Keratinocyte (primary cell): ENCODE measurements around the gene DMRT1. TPM values are rescaled to one million over a fixed set of nuclear protein-coding genes. Genes with fewer than 3 reads are reported as not detected.

Experiments
- DNase-seq: peaks from one replicate; pipeline ENCODE4 v3.0.0-alpha.2; 2011; ENCODE audit warnings: low read depth, missing footprints, low spot score
- FAIRE-seq: peaks from 2 replicates; lab custom pipeline; 2011; peaks lifted over from hg19 to GRCh38; lab: Jason Lieb, UNC
- H2AFZ ChIP-seq: 2 replicates; pipeline ENCODE4 v1.6.0; 2012; ENCODE audit warnings: low read length, control low read depth, inconsistent platforms; ENCODE audit not compliant: control insufficient read depth
- H3K27ac ChIP-seq: 2 replicates; pipeline ENCODE4 v1.5.1; 2011; ENCODE audit warnings: low read length; ENCODE audit not compliant: control insufficient read depth, insufficient read depth
- H3K27me3 ChIP-seq: 3 replicates; pipeline ENCODE4 v1.6.0; 2011; ENCODE audit warnings: low read length; ENCODE audit not compliant: control insufficient read depth, insufficient read depth; ENCODE audit errors: extremely low read depth
- H3K36me3 ChIP-seq, 2 experiments: 2 replicates in 1 of 2; 3 replicates in 1 of 2; pipeline ENCODE4 v1.5.1; 2011; ENCODE audit warnings: low read length in 2 of 2, mild to moderate bottlenecking in 1 of 2; ENCODE audit not compliant: control insufficient read depth in 2 of 2, insufficient read depth in 2 of 2; ENCODE audit errors: extremely low read depth in 1 of 2
- H3K4me1 ChIP-seq: 3 replicates; pipeline ENCODE4 v1.5.1; 2011; ENCODE audit warnings: low read length; ENCODE audit not compliant: control insufficient read depth, insufficient read depth; ENCODE audit errors: extremely low read depth
- H3K4me2 ChIP-seq: 3 replicates; pipeline ENCODE4 v1.6.0; 2011; ENCODE audit warnings: low read depth, low read length; ENCODE audit not compliant: control insufficient read depth, insufficient read depth; ENCODE audit errors: extremely low read depth
- H3K4me3 ChIP-seq, 3 experiments: fragments of 200-600 bp in 1 of 3; sonication (generic) in 1 of 3; 2 replicates in 2 of 3; 3 replicates in 1 of 3; pipeline ENCODE4 v1.5.1; 2011 to 2016; ENCODE audit warnings: low read length in 3 of 3, mild to moderate bottlenecking in 3 of 3, control low read depth in 2 of 3, inconsistent platforms in 1 of 3, low read depth in 1 of 3, mixed read lengths in 1 of 3, mixed run types in 1 of 3, moderate library complexity in 1 of 3; ENCODE audit not compliant: control insufficient read depth in 2 of 3, insufficient read depth in 2 of 3; ENCODE audit errors: extremely low read depth in 1 of 3
- H3K79me2 ChIP-seq: 2 replicates; pipeline ENCODE4 v1.6.0; 2012; ENCODE audit warnings: low read length; ENCODE audit not compliant: control insufficient read depth, insufficient read depth
- H3K9ac ChIP-seq: 3 replicates; pipeline ENCODE4 v1.6.0; 2011; ENCODE audit warnings: low read length; ENCODE audit not compliant: control insufficient read depth, insufficient read depth; ENCODE audit errors: extremely low read depth
- H3K9me1 ChIP-seq: 3 replicates; pipeline ENCODE4 v1.6.0; 2011; ENCODE audit warnings: low read length; ENCODE audit not compliant: control insufficient read depth, insufficient read depth; ENCODE audit errors: extremely low read depth
- H3K9me3 ChIP-seq: 2 replicates; pipeline ENCODE4 v1.5.1; 2012; ENCODE audit warnings: low read depth, low read length; ENCODE audit not compliant: control insufficient read depth
- H4K20me1 ChIP-seq: 3 replicates; pipeline ENCODE4 v1.6.0; 2011; ENCODE audit warnings: low read length; ENCODE audit not compliant: control insufficient read depth, insufficient read depth; ENCODE audit errors: extremely low read depth
- CTCF ChIP-seq, 3 experiments: IDR thresholded peaks in 1 of 3; conservative IDR thresholded peaks in 1 of 3; optimal IDR thresholded peaks in 1 of 3; 2 replicates in 2 of 3; 3 replicates in 1 of 3; pipeline versions ENCODE3 to v1.5.1; 2011; ENCODE audit warnings: low read length in 3 of 3, mild to moderate bottlenecking in 3 of 3, moderate library complexity in 2 of 3, control low read depth in 1 of 3, inconsistent platforms in 1 of 3; ENCODE audit not compliant: insufficient read depth in 2 of 3; ENCODE audit errors: extremely low read depth in 1 of 3
- EZH2 ChIP-seq: IDR thresholded peaks from one replicate; pipeline ENCODE4 v1.6.1; 2012; ENCODE audit warnings: inconsistent platforms, mild to moderate bottlenecking, low read length, moderate library complexity
- dilution Hi-C: fragments of 300-500 bp; cut with MboI; formaldehyde crosslinking; loops from one replicate; pipeline ENCODE4 v1.7.0; 2020; ENCODE audit warnings: low sequenced_read_pairs; ENCODE audit not compliant: extremely low pct_ligation_motif_present
- polyA plus RNA-seq, 5 experiments: library from polyadenylated mRNA; depleted of rRNA in 3 of 5; stranded (reverse) in 3 of 5; stranded (forward) in 1 of 5; unstranded in 1 of 5; fragments of >200 nt; gene quantifications; 1 replicate in 1 of 5; 2 replicates in 3 of 5; 3 replicates in 1 of 5; pipeline versions ENCODE4 v1.2.1 to v1.2.3, GENCODE V29; 2011 to 2012; ENCODE audit warnings: missing spikeins in 2 of 5, low read depth in 1 of 5, low replicate concordance in 1 of 5

The DMRT1 gene
- polyA plus RNA-seq, 1 donor (not counting 4 experiments of a cell fraction or from before 2014, with no cell fraction given) = not detected

- no peaks in the 10 kb centered on the region for H3K79me2 ChIP-seq
- H3K27ac ChIP-seq = no peak overlapping the region
- no peaks in the 10 kb centered on the region for H3K9me3 ChIP-seq
- H3K36me3 ChIP-seq = no peaks in the 10 kb centered on the region
- TF ChIP-seq EZH2 (no peak), CTCF (optimal IDR thresholded peaks at IDR 0.05 in 1 of 3, IDR thresholded peaks at IDR 0.05 in 1 of 3, conservative IDR thresholded peaks at IDR 0.05 in 1 of 3; ENCODE audit: extremely low read depth in 1 of 3, insufficient read depth in 2 of 3, low read length in 3 of 3) (no peak)
- no peaks in the 10 kb centered on the region for H3K4me1 ChIP-seq
- DNase-seq (no peak), FAIRE-seq (no peak)
- dilution Hi-C loops = no loop called here
- H3K27me3 ChIP-seq = no peaks in the 10 kb centered on the region
- no peak overlapping the region for H2AFZ ChIP-seq
- H3K9me1 ChIP-seq = no peaks in the 10 kb centered on the region
- no peak overlapping the region for H3K4me2 ChIP-seq
- no peak overlapping the region for H3K4me3 ChIP-seq
- H3K9ac ChIP-seq = no peak overlapping the region
- no peaks in the 10 kb centered on the region for H4K20me1 ChIP-seq
Observed at GRCh38 chr9:917730-918129, 76.2 kb downstream of the DMRT1 start.

GRCh38 chr9:920927-921326, 79.4 kb downstream of the DMRT1 start:
- DNase-seq = no peak
- Histone ChIP-seq H3K9me3 (no peaks in the 10 kb centered on the region), H3K27ac (no peak overlapping the region), H2AFZ (no peak overlapping the region), H3K36me3 (no peaks in the 10 kb centered on the region), H4K20me1 (no peaks in the 10 kb centered on the region), H3K9me1 (no peaks in the 10 kb centered on the region), H3K4me3 (no peak overlapping the region), H3K4me2 (no peak overlapping the region), H3K79me2 (no peaks in the 10 kb centered on the region), H3K27me3 (no peaks in the 10 kb centered on the region), H3K4me1 (no peaks in the 10 kb centered on the region), H3K9ac (no peak overlapping the region)
- no peak for FAIRE-seq
- TF ChIP-seq CTCF (optimal IDR thresholded peaks at IDR 0.05 in 1 of 3, IDR thresholded peaks at IDR 0.05 in 1 of 3, conservative IDR thresholded peaks at IDR 0.05 in 1 of 3; ENCODE audit: extremely low read depth in 1 of 3, insufficient read depth in 2 of 3, low read length in 3 of 3) (no peak), EZH2 (no peak)
- dilution Hi-C loops = no loop called here
